ENCODE data around the gene CEP41.

CEP41 gene

DNA sequence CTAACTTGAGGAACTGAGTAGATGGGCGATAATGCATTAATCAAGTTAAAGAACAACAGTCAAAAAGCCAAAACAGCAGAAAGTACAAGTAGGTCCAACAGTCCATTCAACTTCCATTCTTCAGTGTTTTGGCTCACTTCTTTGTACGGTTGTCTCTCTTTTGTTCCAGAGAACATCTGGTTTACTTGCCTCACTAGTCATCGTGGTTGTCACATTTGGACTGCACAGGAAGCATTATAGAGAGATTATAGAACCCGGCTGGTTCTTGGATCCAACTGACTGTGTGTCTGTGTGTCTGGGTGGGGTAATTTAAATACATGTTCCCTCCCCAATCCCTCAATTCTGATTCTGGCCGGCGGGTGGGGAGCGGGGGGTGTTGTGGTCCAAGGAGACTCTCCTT, 1.8 kb upstream of the CEP41 start:
- H3K27ac ChIP-seq (ENCODE audit: low read length): no peak overlapping the region
- no peaks in the 10 kb centered on the region for H3K27me3 ChIP-seq (replicated peaks; ENCODE audit: insufficient read depth, low read length)
- TF ChIP-seq EZH2 (optimal IDR thresholded peaks at IDR 0.05; ENCODE audit: low read depth, low read length) (no peak), EZH2phosphoT487 (IDR thresholded peaks at IDR 0.05; ENCODE audit: low read length) (no peak)
- TF ChIP-seq, protein P1, sequence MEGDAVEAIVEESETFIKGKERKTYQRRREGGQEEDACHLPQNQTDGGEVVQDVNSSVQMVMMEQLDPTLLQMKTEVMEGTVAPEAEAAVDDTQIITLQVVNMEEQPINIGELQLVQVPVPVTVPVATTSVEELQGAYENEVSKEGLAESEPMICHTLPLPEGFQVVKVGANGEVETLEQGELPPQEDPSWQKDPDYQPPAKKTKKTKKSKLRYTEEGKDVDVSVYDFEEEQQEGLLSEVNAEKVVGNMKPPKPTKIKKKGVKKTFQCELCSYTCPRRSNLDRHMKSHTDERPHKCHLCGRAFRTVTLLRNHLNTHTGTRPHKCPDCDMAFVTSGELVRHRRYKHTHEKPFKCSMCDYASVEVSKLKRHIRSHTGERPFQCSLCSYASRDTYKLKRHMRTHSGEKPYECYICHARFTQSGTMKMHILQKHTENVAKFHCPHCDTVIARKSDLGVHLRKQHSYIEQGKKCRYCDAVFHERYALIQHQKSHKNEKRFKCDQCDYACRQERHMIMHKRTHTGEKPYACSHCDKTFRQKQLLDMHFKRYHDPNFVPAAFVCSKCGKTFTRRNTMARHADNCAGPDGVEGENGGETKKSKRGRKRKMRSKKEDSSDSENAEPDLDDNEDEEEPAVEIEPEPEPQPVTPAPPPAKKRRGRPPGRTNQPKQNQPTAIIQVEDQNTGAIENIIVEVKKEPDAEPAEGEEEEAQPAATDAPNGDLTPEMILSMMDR (IDR thresholded peaks at IDR 0.05; ENCODE audit: low read length): no peak
- no peak for DNase-seq
- H3K9ac ChIP-seq (ENCODE audit: low read length): no peak overlapping the region
- no peak overlapping the region for H3K4me2 ChIP-seq (ENCODE audit: low read depth, low read length)
- H2AFZ ChIP-seq (ENCODE audit: low read length): no peak overlapping the region
- no peaks in the 10 kb centered on the region for H3K9me3 ChIP-seq (replicated peaks; ENCODE audit: insufficient read depth, low read length)
- peaks cover 9% of the 10 kb centered on the region for H3K4me1 ChIP-seq (ENCODE audit: low read length)
- no peaks in the 10 kb centered on the region for H3K79me2 ChIP-seq (ENCODE audit: low read length)
- H3F3A ChIP-seq (ENCODE audit: insufficient read depth, low read length): 0 out of 2 replicates have a peak, but pooled peaks cover 5% of the 10 kb centered on the region
- H4K20me1 ChIP-seq (ENCODE audit: insufficient read depth, low read length): no peaks in the 10 kb centered on the region
- no peaks in the 10 kb centered on the region for H3K36me3 ChIP-seq (replicated peaks; ENCODE audit: insufficient read depth, low read length)
- no peak overlapping the region for H3K4me3 ChIP-seq (ENCODE audit: low read length)
- no peaks in the 10 kb centered on the region for H3K9me2 ChIP-seq (replicated peaks; ENCODE audit: insufficient read depth, low read length)

DNA sequence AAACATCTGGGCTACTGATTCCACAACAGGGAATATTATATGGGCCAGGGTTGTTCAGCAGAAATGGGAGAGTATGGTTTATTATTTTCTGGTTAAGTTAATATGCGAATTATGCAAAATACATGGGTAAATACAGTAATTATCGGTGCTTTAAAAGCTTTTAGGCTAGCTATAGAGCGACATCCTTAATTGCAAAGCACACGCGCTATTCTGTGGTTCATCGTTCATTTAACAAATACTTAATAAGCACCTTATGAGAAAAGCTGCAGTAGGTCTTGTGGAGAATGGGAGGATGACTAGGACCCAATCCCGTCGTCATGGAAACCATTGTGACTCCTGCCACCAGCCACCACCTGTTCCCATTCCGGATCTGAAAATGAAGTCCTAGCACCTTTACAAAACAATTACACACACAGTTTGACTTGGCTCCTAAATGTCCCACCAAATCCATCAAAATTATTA, 623 bp upstream of the CEP41 start:
- no peaks in the 10 kb centered on the region for H3K36me3 ChIP-seq (replicated peaks; ENCODE audit: insufficient read depth, low read length)
- no peaks in the 10 kb centered on the region for H3K27me3 ChIP-seq (replicated peaks; ENCODE audit: insufficient read depth, low read length)
- no peaks in the 10 kb centered on the region for H4K20me1 ChIP-seq (ENCODE audit: insufficient read depth, low read length)
- H3K4me3 ChIP-seq (ENCODE audit: low read length): peak overlapping the region; percentile 78
- TF ChIP-seq EZH2 (optimal IDR thresholded peaks at IDR 0.05; ENCODE audit: low read depth, low read length) (no peak), EZH2phosphoT487 (IDR thresholded peaks at IDR 0.05; ENCODE audit: low read length) (no peak)
- TF ChIP-seq, protein P1 (IDR thresholded peaks at IDR 0.05; ENCODE audit: low read length): no peak
- peak overlapping the region; percentile 65 for H3K9ac ChIP-seq (ENCODE audit: low read length)
- peak overlapping the region; percentile 36; the same call in 1 of the 2 replicates for H3K27ac ChIP-seq (ENCODE audit: low read length)
- H3F3A ChIP-seq (ENCODE audit: insufficient read depth, low read length): 0 out of 2 replicates have a peak, but pooled peaks cover 5% of the 10 kb centered on the region
- no peaks in the 10 kb centered on the region for H3K9me3 ChIP-seq (replicated peaks; ENCODE audit: insufficient read depth, low read length)
- peaks cover 9% of the 10 kb centered on the region for H3K4me1 ChIP-seq (ENCODE audit: low read length)
- H3K79me2 ChIP-seq (ENCODE audit: low read length): no peaks in the 10 kb centered on the region
- DNase-seq: peak; percentile 29
- peak overlapping the region; percentile 95 for H2AFZ ChIP-seq (ENCODE audit: low read length)
- peak overlapping the region; percentile 85 for H3K4me2 ChIP-seq (ENCODE audit: low read depth, low read length)
- no peaks in the 10 kb centered on the region for H3K9me2 ChIP-seq (replicated peaks; ENCODE audit: insufficient read depth, low read length)

DNA sequence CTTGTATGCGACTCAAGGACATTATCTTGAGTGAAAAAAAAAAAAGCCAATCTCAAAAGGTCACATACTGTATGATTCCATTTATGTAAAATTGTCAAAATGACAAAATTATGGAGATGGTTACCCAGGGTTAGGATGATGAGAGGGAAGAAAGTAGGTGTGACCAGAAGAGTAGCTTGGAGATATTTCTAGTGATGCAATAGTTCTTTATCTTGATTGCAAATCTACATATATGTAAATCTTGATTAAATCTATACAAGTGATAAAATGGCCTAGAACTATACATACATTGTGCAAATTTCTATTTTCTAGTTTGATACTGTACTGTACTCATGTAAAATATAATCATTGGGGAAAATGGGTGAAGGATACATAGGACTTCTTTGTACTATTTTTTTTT, 4.6 kb downstream of the CEP41 start:
- Histone ChIP-seq H3K27me3 (replicated peaks; ENCODE audit: insufficient read depth, low read length) (no peaks in the 10 kb centered on the region), H3K79me2 (ENCODE audit: low read length) (no peaks in the 10 kb centered on the region), H3K4me1 (ENCODE audit: low read length) (no peaks in the 10 kb centered on the region), H4K20me1 (ENCODE audit: insufficient read depth, low read length) (no peaks in the 10 kb centered on the region), H2AFZ (ENCODE audit: low read length) (no peak overlapping the region), H3K4me2 (ENCODE audit: low read depth, low read length) (no peak overlapping the region), H3F3A (ENCODE audit: insufficient read depth, low read length) (0 out of 2 replicates have a peak, but pooled peaks cover 5% of the 10 kb centered on the region), H3K36me3 (replicated peaks; ENCODE audit: insufficient read depth, low read length) (no peaks in the 10 kb centered on the region), H3K9ac (ENCODE audit: low read length) (no peak overlapping the region), H3K9me2 (replicated peaks; ENCODE audit: insufficient read depth, low read length) (no peaks in the 10 kb centered on the region), H3K9me3 (replicated peaks; ENCODE audit: insufficient read depth, low read length) (no peaks in the 10 kb centered on the region), H3K27ac (ENCODE audit: low read length) (no peak overlapping the region), H3K4me3 (ENCODE audit: low read length) (no peak overlapping the region)
- DNase-seq: no peak
- TF ChIP-seq, protein P1 (IDR thresholded peaks at IDR 0.05; ENCODE audit: low read length): no peak
- no peak for TF ChIP-seq EZH2 (optimal IDR thresholded peaks at IDR 0.05; ENCODE audit: low read depth, low read length)
- TF ChIP-seq EZH2phosphoT487 (IDR thresholded peaks at IDR 0.05; ENCODE audit: low read length): no peak
